Breast epithelium (tissue), 3 donors: ENCODE results near the gene TOR3A.

Experiments used
- POLR2A ChIP-seq: fragments of 450-650 bp; IDR thresholded peaks from one replicate; pipeline ENCODE4 v1.6.1; 2016; ENCODE audit warnings: antibody characterized with exemption, mild to moderate bottlenecking, moderate library complexity
- POLR2AphosphoS5 ChIP-seq, 3 donors: sonication (generic); formaldehyde crosslinking; IDR thresholded peaks; one replicate each; pipeline ENCODE4 v1.6.1; 2017; ENCODE audit warnings: antibody characterized with exemption in 3 of 3
- TF ChIP-seq, protein P1 (sequence below), 3 donors: fragments of 450-650 bp; IDR thresholded peaks; one replicate each; pipeline ENCODE4 v1.5.1; 2016 to 2017; ENCODE audit warnings: antibody characterized with exemption in 3 of 3, mild to moderate bottlenecking in 3 of 3, moderate library complexity in 3 of 3

DNA sequence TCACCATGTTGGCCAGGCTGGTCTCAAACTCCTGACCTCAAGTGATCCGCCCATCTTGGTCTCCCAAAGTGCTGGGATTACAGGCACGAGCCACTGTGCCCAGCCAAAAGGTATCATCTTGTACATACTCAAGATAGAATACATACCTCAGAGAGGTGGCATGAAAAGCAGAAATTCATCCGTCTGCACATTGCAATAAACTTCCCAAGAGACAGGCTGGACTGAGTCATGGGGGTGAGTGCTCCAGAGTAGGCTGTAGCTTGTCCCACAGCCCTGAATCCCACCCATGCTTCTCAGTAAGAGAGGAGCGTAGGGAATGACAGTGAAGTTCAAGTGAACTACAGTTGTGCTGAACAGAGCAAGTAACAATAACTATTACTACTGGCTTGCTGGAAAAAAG lies 19.7 kb downstream of the TOR3A start:
- TF ChIP-seq, protein P1, sequence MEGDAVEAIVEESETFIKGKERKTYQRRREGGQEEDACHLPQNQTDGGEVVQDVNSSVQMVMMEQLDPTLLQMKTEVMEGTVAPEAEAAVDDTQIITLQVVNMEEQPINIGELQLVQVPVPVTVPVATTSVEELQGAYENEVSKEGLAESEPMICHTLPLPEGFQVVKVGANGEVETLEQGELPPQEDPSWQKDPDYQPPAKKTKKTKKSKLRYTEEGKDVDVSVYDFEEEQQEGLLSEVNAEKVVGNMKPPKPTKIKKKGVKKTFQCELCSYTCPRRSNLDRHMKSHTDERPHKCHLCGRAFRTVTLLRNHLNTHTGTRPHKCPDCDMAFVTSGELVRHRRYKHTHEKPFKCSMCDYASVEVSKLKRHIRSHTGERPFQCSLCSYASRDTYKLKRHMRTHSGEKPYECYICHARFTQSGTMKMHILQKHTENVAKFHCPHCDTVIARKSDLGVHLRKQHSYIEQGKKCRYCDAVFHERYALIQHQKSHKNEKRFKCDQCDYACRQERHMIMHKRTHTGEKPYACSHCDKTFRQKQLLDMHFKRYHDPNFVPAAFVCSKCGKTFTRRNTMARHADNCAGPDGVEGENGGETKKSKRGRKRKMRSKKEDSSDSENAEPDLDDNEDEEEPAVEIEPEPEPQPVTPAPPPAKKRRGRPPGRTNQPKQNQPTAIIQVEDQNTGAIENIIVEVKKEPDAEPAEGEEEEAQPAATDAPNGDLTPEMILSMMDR (IDR thresholded peaks at IDR 0.05), result no peak
- TF ChIP-seq POLR2A, result no peak
- TF ChIP-seq POLR2AphosphoS5 (IDR thresholded peaks at IDR 0.05), result no peak
